HG03066 (cell line): ENCODE results near the gene MINDY4.

ENCODE experiments used
- ATAC-seq: cut with Tn5 transposase; IDR thresholded peaks from one replicate; pipeline ENCODE4 v1.9.1; 2021; ENCODE audit warnings: low read depth; ENCODE audit not compliant: unreplicated experiment

MINDY4 gene

GRCh38 chr7:30869794-30870611, 98.8 kb downstream of the MINDY4 start:
- no peak for ATAC-seq

GRCh38 chr7:30870821-30871518, 99.8 kb downstream of the MINDY4 start:
- no peak for ATAC-seq

- ATAC-seq: no peak
Observed at GRCh38 chr7:30871655-30872054, 100.4 kb downstream of the MINDY4 start.

- no peak for ATAC-seq
Observed at GRCh38 chr7:30873207-30873606, 102.0 kb downstream of the MINDY4 start.

GRCh38 chr7:30873656-30874055, 102.4 kb downstream of the MINDY4 start:
- ATAC-seq: no peak

- ATAC-seq: no peak
Observed at GRCh38 chr7:30874656-30875302, 103.6 kb downstream of the MINDY4 start.

- no peak for ATAC-seq
Observed at GRCh38 chr7:30877015-30877769, 106.0 kb downstream of the MINDY4 start.

- no peak for ATAC-seq
Observed at GRCh38 chr7:30877993-30878392, 106.8 kb downstream of the MINDY4 start.

- no peak for ATAC-seq
Observed at GRCh38 chr7:30879139-30880124, 108.2 kb downstream of the MINDY4 start.

GRCh38 chr7:30880125-30880720, 109.0 kb downstream of the MINDY4 start:
- ATAC-seq: no peak

- ATAC-seq: no peak
Observed at GRCh38 chr7:30880941-30881340, 109.7 kb downstream of the MINDY4 start.

- ATAC-seq: no peak
Observed at GRCh38 chr7:30881448-30881847, 110.2 kb downstream of the MINDY4 start.

- ATAC-seq: no peak
Observed at GRCh38 chr7:30884881-30885280, 113.7 kb downstream of the MINDY4 start.

- ATAC-seq: no peak
Observed at GRCh38 chr7:30886608-30887011, 115.4 kb downstream of the MINDY4 start.

GRCh38 chr7:30887464-30887872, 116.3 kb downstream of the MINDY4 start:
- ATAC-seq: no peak

- ATAC-seq: no peak
Observed at GRCh38 chr7:30888747-30889146, 117.5 kb downstream of the MINDY4 start.

- ATAC-seq: no peak
Observed at GRCh38 chr7:30890226-30890625, 119.0 kb downstream of the MINDY4 start.

GRCh38 chr7:30893357-30893756, 122.1 kb downstream of the MINDY4 start:
- no peak for ATAC-seq

GRCh38 chr7:30894009-30894408, 122.8 kb downstream of the MINDY4 start:
- no peak for ATAC-seq
